SW480 (cell line): ENCODE data around the gene TAOK1.
"Not testable (repeated sequence)": the region's sequence is repeated elsewhere in the genome, so short reads cannot be mapped to it uniquely, and the experiment has no call there.

ENCODE experiments used
- DNase-seq: peaks from one replicate; pipeline ENCODE4 v3.0.0-alpha.2; 2016; ENCODE audit warnings: low spot score

TAOK1 gene

GRCh38 chr17:29445844-29446243 lies 55.7 kb downstream of the TAOK1 start:
- DNase-seq: no peak

GRCh38 chr17:29449865-29450671 lies 59.9 kb downstream of the TAOK1 start:
- DNase-seq: no peak

- no peak for DNase-seq
Observed at GRCh38 chr17:29451121-29451742, 61.1 kb downstream of the TAOK1 start.

GRCh38 chr17:29458066-29458465 lies 67.9 kb downstream of the TAOK1 start:
- no peak for DNase-seq

- no peak for DNase-seq
Observed at GRCh38 chr17:29461483-29462206, 71.5 kb downstream of the TAOK1 start.

GRCh38 chr17:29469276-29469675 lies 79.1 kb downstream of the TAOK1 start:
- no peak for DNase-seq

- DNase-seq: not testable (repeated sequence)
Observed at GRCh38 chr17:29473437-29473836, 83.3 kb downstream of the TAOK1 start.

- DNase-seq: no peak
Observed at GRCh38 chr17:29474297-29474696, 84.1 kb downstream of the TAOK1 start.

- DNase-seq: no peak
Observed at GRCh38 chr17:29475891-29476290, 85.7 kb downstream of the TAOK1 start.

GRCh38 chr17:29480249-29480928 lies 90.2 kb downstream of the TAOK1 start:
- not testable (repeated sequence) for DNase-seq

- DNase-seq: no peak
Observed at GRCh38 chr17:29483503-29483902, 93.3 kb downstream of the TAOK1 start.

GRCh38 chr17:29495011-29495410 lies 104.8 kb downstream of the TAOK1 start:
- no peak for DNase-seq

- no peak for DNase-seq
Observed at GRCh38 chr17:29504711-29505110, 114.5 kb downstream of the TAOK1 start.

- DNase-seq: no peak
Observed at GRCh38 chr17:29505836-29506235, 115.7 kb downstream of the TAOK1 start.

GRCh38 chr17:29510953-29511352 lies 120.8 kb downstream of the TAOK1 start:
- no peak for DNase-seq

- no peak for DNase-seq
Observed at GRCh38 chr17:29514792-29515191, 124.6 kb downstream of the TAOK1 start.

GRCh38 chr17:29518359-29518758 lies 128.2 kb downstream of the TAOK1 start:
- no peak for DNase-seq

- DNase-seq: no peak
Observed at GRCh38 chr17:29524692-29525091, 134.5 kb downstream of the TAOK1 start.

- no peak for DNase-seq
Observed at GRCh38 chr17:29526322-29526721, 136.2 kb downstream of the TAOK1 start.

- DNase-seq: no peak
Observed at GRCh38 chr17:29533976-29534375, 143.8 kb downstream of the TAOK1 start.

- no peak for DNase-seq
Observed at GRCh38 chr17:29544066-29544465, 153.9 kb downstream of the TAOK1 start.

GRCh38 chr17:29546085-29546484 lies 155.9 kb downstream of the TAOK1 start:
- no peak for DNase-seq
